ENCODE data around the gene STEEP1. TPM values are rescaled to one million over a fixed set of nuclear protein-coding genes. Genes with fewer than 3 reads are reported as not detected.

The STEEP1 gene
- polyA plus RNA-seq, 2 of the 4 experiments (the other 2 are of a cell fraction): 37.8 to 40.7 TPM

DNA sequence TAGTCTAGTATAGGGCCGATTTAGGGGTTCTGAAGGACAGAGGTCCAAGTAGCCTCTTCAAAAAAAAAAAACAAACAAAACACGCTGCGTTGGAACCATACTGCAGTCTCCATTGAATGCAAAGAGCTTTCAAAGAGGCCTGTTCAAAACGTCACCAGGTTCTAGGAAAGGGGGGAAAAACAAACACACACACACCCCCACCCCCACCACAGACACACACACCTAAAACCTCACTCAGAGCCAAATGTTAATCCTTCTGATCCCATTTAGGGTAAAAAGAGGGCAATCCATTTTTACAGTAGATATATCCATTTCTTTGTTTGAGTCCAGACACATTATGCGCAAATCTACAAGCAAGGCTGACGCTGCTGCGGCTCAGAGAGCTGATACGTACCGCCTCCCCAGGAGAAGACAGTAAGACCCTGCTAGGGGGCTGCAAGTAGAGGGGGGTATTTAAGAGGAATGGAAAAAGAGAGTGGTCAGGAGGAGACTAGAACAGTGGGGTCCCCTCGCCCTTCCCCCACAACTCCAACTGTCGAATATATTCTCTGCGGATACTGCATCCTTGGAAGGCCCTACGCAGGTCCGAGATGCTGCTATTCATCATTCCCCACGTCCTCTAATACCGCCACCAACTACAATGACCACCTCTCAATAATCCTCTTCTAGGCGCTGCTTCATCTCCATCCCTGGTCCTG, 39.7 kb upstream of the STEEP1 start (continued):
- TF ChIP-seq REST (IDR thresholded peaks at IDR 0.05): no peak
- no peak for TF ChIP-seq ZNF302 (CRISPR knock-in tag; IDR thresholded peaks at IDR 0.05)
- TF ChIP-seq, protein P1, sequence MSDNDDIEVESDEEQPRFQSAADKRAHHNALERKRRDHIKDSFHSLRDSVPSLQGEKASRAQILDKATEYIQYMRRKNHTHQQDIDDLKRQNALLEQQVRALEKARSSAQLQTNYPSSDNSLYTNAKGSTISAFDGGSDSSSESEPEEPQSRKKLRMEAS (IDR thresholded peaks at IDR 0.05): no peak
- TF ChIP-seq CEBPB (IDR thresholded peaks at IDR 0.05): no peak

DNA sequence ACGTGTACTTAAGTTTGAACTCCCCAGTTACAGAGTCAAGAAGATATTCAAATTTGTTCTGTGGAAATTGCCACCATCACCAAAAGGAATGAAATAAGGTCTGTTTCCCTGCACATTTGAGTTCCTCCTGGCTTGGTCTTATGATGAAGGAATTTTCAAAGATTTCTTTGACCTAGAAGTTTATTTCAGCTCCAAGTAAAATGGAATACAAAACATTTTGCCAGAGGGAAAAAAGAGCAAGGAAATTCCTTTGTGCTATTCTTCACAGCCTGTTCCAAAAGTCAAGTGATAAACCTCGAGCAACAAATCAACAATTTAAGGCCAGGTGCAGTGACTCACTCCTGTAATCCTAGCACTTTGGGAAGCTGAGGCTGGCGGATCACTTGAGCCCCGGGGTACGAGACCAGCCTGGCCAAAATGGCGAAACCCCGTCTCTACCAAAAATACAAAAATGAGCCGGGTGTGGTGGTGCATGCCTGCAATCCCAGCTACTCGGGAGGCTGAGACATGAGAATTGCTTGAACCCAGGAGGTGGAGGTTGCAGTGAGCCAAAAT, 37.6 kb upstream of the STEEP1 start:
- Histone ChIP-seq H3K9me3 (no peaks in the 10 kb centered on the region), H3K27ac (no peak overlapping the region), H3K4me2 (no peak overlapping the region), H3K4me1 (peaks cover 7% of the 10 kb centered on the region; the same call in 2 of the 3 replicates), H3K4me3 (no peak overlapping the region)
- ChIA-PET CTCF (interaction anchor here (0.9 to 2.0 kb wide), 5 partner anchors 19 to 127 kb away, joined by 3 to 7 read pairs (median 4); no protein-coding TSS in a partner anchor), POLR2A (interaction anchor here (0.9 kb wide), 1 partner anchor 155 kb away, joined by 3 read pairs; the partner anchor contains the start of gene SOWAHD)
- 76% methylated on average over 6 of the region's 9 CpGs for WGBS (ENCODE audit: missing lambda C conversion rate)
- TF ChIP-seq RAD21 (conservative IDR thresholded peaks at IDR 0.05 in 1 of 2, IDR thresholded peaks at IDR 0.05 in 1 of 2) (no peak), NPAS2 (CRISPR knock-in tag; IDR thresholded peaks at IDR 0.05; ENCODE audit: borderline replicate concordance) (no peak), NFE2L2 (conservative IDR thresholded peaks at IDR 0.05; ENCODE audit: low read length) (no peak), FOXS1 (CRISPR knock-in tag; IDR thresholded peaks at IDR 0.05) (no peak), BHLHE40 (IDR thresholded peaks at IDR 0.05; ENCODE audit: low read depth, low read length) (no peak), RARB (CRISPR knock-in tag; IDR thresholded peaks at IDR 0.05) (no peak), PHF8 (IDR thresholded peaks at IDR 0.05; ENCODE audit: borderline replicate concordance, low read depth) (no peak), ZC3H11A (IDR thresholded peaks at IDR 0.05) (no peak), HMGXB4 (CRISPR knock-in tag; IDR thresholded peaks at IDR 0.05; ENCODE audit: borderline replicate concordance) (no peak), SREBF2 (IDR thresholded peaks at IDR 0.05) (no peak), ESRRA (IDR thresholded peaks at IDR 0.05; ENCODE audit: borderline replicate concordance, low read length) (no peak), HOXB5 (CRISPR knock-in tag; IDR thresholded peaks at IDR 0.05) (no peak), SMC3 (IDR thresholded peaks at IDR 0.05) (no peak), EP300 (IDR thresholded peaks at IDR 0.05) (no peak), RFX5 (IDR thresholded peaks at IDR 0.05) (no peak), BCL3 (IDR thresholded peaks at IDR 0.05) (no peak)
- TF ChIP-seq, protein P2, sequence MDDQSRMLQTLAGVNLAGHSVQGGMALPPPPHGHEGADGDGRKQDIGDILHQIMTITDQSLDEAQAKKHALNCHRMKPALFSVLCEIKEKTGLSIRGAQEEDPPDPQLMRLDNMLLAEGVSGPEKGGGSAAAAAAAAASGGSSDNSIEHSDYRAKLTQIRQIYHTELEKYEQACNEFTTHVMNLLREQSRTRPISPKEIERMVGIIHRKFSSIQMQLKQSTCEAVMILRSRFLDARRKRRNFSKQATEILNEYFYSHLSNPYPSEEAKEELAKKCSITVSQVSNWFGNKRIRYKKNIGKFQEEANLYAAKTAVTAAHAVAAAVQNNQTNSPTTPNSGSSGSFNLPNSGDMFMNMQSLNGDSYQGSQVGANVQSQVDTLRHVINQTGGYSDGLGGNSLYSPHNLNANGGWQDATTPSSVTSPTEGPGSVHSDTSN (IDR thresholded peaks at IDR 0.05): no peak
- TF ChIP-seq, protein P3, sequence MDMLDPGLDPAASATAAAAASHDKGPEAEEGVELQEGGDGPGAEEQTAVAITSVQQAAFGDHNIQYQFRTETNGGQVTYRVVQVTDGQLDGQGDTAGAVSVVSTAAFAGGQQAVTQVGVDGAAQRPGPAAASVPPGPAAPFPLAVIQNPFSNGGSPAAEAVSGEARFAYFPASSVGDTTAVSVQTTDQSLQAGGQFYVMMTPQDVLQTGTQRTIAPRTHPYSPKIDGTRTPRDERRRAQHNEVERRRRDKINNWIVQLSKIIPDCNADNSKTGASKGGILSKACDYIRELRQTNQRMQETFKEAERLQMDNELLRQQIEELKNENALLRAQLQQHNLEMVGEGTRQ (IDR thresholded peaks at IDR 0.05): no peak
- TF ChIP-seq, protein P4, sequence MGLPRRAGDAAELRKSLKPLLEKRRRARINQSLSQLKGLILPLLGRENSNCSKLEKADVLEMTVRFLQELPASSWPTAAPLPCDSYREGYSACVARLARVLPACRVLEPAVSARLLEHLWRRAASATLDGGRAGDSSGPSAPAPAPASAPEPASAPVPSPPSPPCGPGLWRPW (IDR thresholded peaks at IDR 0.05): no peak
- TF ChIP-seq, protein P1 (IDR thresholded peaks at IDR 0.05): no peak
- DNase-seq (ENCODE audit: low read depth in 1 of 2, low spot score in 1 of 2): no peak
- FAIRE-seq: no peak
- ATAC-seq: no peak
